Measurements from ENCODE around the gene CALM1.
A peak's percentile ranks its signal among the peaks of the same experiment; 100 is the strongest.
"Not testable (repeated sequence)": the region's sequence is repeated elsewhere in the genome, so short reads cannot be mapped to it uniquely, and the experiment has no call there.

CALM1 gene

GRCh38 chr14:90383731-90384542 is 12.9 kb upstream of the CALM1 start:
- DNase-seq = peak; percentile 83

GRCh38 chr14:90384543-90384911 is 12.3 kb upstream of the CALM1 start:
- DNase-seq = no peak

GRCh38 chr14:90386321-90386720 is 10.5 kb upstream of the CALM1 start:
- no peak for DNase-seq

DNA sequence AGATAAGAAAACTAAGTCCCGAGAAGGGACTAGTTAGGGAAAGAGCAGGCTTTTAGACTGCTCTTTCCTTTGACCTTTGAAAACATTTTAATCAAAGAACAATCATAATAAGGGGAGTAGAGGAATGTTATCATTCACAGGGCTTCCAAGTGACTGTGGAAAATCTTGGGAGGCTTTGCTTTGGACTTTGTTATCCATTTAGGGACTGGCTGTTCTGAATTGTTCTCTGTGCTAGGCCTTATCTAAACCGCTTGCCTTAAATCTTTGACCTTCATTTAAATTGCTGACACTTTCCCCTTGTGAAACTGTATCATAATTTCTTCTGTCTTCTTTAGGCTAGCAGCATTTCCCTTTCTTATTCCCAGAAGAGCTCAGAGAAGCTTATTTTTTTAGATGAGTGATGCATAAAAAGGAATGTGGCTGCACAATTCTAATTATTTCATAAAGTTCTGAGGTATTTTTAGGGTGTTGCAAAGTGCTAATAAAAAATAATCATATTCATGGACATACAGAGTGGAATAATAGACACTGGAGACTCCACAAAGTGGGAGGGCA is 9.5 kb upstream of the CALM1 start:
- DNase-seq = no peak

- no peak for DNase-seq
These were observed 8.4 kb upstream of the CALM1 start for GRCh38 chr14:90388437-90388836.

- no peak for DNase-seq
These were observed 7.8 kb upstream of the CALM1 start for GRCh38 chr14:90388982-90389381.

DNA sequence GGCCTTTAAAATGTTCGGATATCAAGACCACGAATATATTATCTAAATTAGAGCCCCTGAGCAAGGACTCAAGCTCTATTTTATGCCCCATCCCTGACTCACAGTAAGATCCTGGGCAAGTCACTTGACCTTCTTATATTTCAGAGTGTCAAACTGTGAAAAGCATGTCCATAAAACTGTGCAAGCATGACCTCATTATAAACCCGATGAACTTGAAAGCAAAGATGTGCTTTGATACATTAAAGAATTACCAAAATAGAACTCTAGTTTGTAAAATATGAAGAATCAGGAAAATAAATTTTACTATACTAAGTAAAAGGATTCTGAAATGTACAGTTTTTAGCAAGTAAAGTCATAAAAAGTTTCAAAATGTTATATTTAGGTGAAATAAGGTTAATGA is 2.9 kb upstream of the CALM1 start:
- DNase-seq = no peak

GRCh38 chr14:90394782-90395181 is 2.0 kb upstream of the CALM1 start:
- not testable (repeated sequence) for DNase-seq

GRCh38 chr14:90397425-90398314 is 841 bp downstream of the CALM1 start:
- peak; percentile 60 for DNase-seq

- peak; percentile 54 for DNase-seq
These were observed 1.5 kb downstream of the CALM1 start for GRCh38 chr14:90398315-90398839.

- DNase-seq = no peak
These were observed 2.2 kb downstream of the CALM1 start for GRCh38 chr14:90398841-90399540.

DNA sequence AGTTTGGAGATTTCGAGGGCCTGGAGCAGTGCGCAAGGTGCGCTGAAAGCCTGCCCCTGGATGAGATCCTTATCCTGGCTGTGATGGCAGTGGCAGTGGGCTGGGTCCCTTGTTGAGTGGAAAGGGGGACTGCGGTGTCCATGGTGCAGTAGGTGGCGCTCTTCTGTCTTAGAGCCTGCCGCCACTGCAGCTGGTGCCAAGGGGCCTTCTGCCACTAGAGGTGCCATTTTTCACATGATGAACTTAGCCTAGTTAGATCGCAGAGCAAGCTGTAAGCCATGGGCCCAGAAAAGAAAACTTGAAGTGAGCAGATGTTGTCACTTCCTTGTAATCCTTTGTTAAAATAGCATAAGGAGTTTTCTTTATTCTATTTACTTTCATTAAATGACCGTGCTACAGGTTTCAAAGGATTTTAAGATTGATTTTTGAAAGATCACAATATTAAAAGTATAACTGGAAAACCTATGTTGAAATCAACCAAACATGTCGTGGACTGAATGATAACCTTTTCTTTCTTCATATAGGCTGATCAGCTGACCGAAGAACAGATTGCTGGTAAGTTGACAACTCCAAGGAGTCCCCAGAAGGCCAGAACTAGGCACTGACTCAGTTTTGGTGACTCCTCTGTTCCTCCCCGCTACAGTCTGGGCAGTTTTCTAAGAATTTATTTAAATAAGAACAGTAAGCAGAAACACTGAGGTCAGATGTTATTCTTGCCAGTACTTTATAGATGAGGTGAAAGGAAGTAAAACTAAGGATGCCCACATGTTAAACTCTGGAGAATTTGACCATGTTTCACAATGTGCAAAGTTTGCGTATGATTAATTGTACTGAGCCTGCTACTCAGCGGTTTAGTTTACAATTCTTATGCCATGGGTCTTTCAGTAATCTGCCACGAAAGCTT is 3.0 kb downstream of the CALM1 start:
- DNase-seq = peak; percentile 95

DNA sequence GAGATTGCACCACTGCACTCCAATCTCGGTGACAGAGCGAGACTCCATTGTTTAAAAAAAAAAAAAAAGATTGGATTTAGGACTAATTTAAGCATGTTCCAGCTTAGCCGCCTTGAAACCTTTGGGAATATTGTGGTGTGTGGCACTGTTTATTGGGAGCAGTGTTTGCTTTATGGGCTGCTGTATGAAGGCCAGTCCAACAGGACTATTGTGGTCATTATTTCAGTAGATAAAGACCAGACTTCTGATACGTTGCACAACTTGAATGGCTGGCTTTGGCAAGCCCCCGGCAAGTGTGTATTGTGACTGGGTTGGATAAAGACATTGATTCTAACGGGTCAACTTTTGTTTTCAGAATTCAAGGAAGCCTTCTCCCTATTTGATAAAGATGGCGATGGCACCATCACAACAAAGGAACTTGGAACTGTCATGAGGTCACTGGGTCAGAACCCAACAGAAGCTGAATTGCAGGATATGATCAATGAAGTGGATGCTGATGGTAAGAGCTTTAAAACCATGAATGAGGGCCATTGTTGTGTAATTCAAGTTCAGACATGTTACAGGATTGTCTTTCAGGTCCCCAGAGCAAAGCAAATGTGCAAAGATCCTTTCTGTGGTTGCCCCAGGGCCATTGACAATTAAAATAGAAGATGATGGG is 4.2 kb downstream of the CALM1 start:
- no peak for DNase-seq

GRCh38 chr14:90402016-90402415 is 5.2 kb downstream of the CALM1 start:
- no peak for DNase-seq

GRCh38 chr14:90403065-90403464 is 6.2 kb downstream of the CALM1 start:
- no peak for DNase-seq

DNA sequence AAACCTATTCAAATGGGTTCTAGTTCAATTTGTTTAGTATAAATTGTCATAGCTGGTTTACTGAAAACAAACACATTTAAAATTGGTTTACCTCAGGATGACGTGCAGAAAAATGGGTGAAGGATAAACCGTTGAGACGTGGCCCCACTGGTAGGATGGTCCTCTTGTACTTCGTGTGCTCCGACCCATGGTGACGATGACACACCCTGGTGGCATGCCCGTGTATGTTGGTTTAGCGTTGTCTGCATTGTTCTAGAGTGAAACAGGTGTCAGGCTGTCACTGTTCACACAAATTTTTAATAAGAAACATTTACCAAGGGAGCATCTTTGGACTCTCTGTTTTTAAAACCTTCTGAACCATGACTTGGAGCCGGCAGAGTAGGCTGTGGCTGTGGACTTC is 8.3 kb downstream of the CALM1 start:
- DNase-seq = no peak

DNA sequence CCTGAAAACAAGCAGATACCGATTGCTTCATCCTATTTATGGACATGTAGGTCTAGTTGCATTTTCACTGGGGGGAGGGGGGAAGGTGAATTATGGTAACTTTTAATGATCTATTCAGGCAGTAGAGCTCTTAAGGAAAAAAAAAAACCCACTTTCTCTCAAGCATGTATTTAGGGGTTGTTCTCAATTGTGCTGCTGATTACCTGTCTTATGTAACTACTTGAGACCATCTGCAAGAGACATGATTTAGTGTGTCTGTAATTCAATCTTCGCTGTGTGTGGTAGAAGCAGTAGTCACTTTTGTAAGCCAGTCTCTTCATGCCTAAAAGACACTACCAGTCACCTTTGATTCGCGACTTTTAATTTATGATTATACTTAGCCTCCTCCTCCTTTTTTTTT is 8.9 kb downstream of the CALM1 start:
- DNase-seq = peak; percentile 42

DNA sequence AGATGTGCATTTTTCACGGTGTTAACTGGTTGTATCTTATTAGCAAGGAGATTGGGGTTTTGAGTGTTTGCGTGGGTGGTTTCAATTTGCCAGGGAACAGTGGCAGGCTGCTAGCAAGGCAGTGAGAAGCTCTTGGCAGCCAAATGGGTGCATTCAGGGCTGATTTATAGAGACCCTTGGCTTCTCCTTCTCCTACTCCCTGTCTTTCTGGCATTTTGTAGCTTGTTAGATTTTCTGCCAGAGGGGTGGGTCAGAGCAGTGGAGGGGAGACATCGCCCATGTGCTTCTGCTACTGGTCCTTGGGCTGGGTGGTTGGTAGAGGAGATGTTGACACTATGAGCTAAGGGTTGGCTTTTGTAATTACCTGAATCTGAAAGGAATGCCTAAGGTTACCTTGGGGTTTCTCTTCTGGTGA is 9.6 kb downstream of the CALM1 start:
- DNase-seq = no peak

- no peak for DNase-seq
These were observed 10.4 kb downstream of the CALM1 start for GRCh38 chr14:90407230-90407629.

DNA sequence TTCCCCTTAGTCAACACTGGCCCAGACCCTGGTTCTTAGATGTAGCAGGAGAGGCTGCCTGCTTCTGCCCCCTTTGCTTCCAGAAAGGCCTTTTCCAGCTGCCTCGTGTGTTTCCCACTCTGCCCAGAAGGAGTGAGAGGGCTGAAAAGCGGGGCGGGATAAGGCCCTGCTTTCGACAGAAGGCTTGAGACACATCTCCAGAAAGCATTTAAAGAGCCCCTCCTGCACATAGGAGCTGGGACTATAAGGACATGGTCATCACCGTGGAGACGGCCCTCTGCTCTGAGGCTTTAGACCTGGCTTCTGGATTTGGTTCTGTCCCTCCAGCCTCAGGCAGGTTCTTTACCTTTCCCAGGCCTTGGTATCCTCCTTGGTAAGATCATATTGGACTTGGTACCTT is 11.9 kb downstream of the CALM1 start:
- no peak for DNase-seq

- no peak for DNase-seq
These were observed 12.4 kb downstream of the CALM1 start for GRCh38 chr14:90409209-90409730.

Measured in NCI-H1105 treated with DMSO at 0.1 percent for 48 hours (cell line).